Measurements from ENCODE around the gene SPATS2.
A peak's percentile ranks its signal among the peaks of the same experiment; 100 is the strongest.

The SPATS2 gene

DNA sequence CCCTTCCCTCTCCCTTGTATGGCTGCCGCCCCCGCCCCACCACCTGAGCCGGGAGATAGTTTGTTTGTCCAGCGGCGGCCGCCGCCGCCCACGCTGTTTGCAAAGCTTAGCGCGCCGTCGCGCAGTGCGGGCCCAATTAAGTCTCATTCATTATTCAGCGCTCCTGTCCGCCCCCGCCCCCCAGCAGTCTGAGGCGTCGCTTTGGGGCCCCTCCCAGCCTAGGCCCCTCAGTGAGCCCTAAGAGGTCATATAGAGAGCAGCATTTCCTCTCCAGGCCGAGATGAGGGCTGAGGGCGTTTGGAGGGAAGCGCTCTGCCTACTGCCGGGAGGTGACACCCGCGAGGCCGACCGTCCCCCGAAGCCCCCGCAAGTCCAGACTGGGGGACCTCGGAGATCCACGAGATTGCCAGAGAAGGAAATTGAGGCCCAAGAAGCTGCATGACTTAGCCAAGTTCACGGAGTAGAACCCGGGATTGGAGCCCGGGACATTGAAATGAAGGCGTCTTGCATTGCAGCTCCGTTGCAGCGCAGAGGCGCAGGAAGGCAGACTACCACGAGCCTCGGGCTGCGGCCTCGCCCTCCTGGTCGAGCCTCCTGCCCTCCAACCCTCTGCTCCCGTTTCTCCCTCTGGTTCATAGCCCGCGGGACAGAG lies 20.5 kb upstream of the SPATS2 start, which contains the start of gene DNAJC22:
Gene DNAJC22, plus strand, starts transcription at position 230 of the 652 bp plus-strand sequence. CDS start 1,985 bp downstream, outside the sequence.
- no peak for DNase-seq
- in situ Hi-C loops (cut with MboI; ENCODE audit: low pct_unique_long_range_greater_than_20kb, low sequenced_read_pairs) = no loop called here

DNA sequence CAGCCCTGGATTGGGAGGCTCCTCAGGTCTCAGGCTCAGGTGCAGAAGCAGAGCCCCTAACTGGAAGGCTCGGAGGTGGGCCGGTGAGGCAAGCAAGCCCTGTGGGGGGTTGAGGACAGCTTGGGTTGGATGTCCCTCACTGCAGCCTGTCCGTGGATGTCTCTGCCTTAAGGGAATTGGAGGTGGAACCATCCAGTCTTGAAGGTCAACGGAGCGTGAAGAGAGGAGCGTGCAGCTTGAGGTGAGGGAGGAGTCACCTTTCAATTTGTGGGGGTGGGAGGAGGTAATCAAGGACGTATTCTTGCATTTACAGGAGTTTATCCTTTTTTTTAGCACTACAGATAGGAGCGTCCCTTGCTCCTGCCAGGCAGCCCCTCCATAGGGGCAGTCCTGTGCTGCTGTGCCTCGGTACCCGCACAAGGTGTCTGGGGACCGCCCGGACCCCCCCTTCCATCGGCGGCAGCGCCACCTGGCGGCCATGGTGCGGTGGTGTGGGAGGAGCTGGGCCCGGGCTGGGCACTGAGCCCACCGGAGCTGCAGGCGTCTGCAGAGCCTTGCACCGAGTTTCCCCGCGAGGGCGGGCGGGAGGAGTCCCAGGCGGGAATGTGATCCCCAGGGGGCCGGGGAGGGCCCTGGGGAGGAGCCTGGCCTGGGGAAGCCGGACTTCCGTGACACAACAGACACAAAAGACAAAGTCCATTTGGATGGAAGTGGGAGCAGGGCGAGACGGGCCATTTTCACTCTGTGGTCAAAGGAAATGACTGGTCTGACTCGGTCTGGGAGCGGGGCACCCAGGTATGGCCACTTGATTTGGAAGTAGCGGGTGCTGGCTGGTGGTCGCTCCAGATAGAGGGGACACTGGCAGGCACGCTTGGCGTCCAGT lies 19.7 kb upstream of the SPATS2 start:
- in situ Hi-C loops (cut with MboI; ENCODE audit: low pct_unique_long_range_greater_than_20kb, low sequenced_read_pairs) = no loop called here

DNA sequence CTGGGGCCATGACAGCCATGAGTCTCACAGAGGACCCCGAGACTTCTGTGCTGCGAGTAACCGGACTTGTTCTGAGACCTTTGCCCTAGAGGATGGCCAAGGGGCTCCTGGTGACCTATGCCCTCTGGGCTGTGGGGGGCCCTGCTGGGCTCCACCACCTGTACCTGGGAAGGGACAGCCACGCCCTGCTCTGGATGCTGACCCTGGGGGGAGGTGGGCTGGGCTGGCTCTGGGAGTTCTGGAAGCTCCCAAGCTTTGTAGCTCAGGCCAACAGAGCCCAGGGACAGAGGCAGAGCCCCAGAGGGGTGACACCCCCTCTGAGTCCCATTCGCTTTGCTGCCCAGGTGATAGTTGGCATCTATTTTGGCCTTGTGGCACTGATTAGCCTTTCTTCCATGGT lies 18.5 kb upstream of the SPATS2 start:
- no peak for DNase-seq

More for the DNA sequence above, 19.7 kb upstream of the SPATS2 start:
- DNase-seq = peak; percentile 87

DNA sequence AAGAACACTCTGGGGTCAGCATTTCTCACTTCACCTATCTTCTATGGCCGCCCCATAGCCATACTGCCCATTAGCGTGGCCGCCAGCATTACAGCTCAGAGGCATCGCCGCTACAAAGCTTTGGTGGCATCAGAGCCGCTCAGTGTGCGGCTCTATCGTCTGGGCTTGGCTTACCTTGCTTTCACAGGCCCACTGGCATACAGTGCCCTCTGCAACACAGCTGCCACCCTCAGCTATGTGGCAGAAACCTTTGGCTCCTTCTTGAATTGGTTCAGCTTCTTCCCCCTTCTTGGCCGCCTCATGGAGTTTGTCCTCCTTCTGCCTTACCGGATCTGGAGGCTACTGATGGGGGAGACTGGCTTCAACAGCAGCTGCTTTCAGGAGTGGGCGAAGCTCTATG lies 18.0 kb upstream of the SPATS2 start:
- in situ Hi-C loops (cut with MboI; ENCODE audit: low pct_unique_long_range_greater_than_20kb, low sequenced_read_pairs) = no loop called here
- no peak for DNase-seq

More for the DNA sequence above, 18.5 kb upstream of the SPATS2 start:
- in situ Hi-C loops (cut with MboI; ENCODE audit: low pct_unique_long_range_greater_than_20kb, low sequenced_read_pairs) = no loop called here

DNA sequence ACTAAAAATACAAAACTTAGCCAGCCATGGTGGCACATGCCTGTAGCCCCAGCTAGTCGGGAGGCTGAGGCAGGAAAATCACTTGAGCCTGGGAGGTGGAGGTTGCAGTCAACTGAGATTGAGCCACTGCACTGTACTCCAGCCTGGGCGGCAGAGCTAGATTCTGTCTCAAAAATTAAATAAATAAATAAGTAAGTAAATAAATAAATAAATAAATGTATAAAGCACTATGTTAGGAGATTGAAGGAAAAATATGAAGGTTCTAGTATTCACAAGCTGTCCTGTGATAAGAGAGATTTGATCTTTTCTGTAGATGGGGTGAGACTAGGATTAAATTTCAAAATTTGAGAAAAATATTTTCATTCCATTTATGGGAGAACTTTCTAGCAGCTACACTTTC lies 14.9 kb upstream of the SPATS2 start:
- in situ Hi-C loops (cut with MboI; ENCODE audit: low pct_unique_long_range_greater_than_20kb, low sequenced_read_pairs) = loop anchor here (10.0 kb wide), 1 partner anchor 172 kb away; no protein-coding TSS in a partner anchor
- DNase-seq = no peak

DNA sequence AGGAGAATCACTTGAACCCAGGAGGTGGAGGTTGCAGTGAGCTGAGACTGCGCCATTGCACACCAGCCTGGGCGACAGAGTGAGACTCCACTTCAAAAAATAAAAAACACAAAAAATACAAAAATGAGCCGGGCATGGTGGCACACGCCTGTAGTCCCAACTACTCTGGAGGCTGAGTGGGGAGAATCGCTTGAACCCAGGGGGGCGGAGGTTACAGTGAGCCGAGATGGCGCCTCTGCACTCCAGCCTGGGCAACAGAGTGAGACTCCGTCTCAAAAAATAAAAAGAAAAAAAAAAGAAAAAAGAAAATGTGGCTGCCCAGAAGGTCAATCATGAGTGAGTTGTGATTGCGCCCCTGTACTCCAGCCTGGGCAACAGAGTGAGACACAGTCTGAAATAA lies 11.3 kb upstream of the SPATS2 start:
- DNase-seq = no peak
- in situ Hi-C loops (cut with MboI; ENCODE audit: low pct_unique_long_range_greater_than_20kb, low sequenced_read_pairs) = loop anchor here (10.0 kb wide), 1 partner anchor 169 kb away; no protein-coding TSS in a partner anchor

DNA sequence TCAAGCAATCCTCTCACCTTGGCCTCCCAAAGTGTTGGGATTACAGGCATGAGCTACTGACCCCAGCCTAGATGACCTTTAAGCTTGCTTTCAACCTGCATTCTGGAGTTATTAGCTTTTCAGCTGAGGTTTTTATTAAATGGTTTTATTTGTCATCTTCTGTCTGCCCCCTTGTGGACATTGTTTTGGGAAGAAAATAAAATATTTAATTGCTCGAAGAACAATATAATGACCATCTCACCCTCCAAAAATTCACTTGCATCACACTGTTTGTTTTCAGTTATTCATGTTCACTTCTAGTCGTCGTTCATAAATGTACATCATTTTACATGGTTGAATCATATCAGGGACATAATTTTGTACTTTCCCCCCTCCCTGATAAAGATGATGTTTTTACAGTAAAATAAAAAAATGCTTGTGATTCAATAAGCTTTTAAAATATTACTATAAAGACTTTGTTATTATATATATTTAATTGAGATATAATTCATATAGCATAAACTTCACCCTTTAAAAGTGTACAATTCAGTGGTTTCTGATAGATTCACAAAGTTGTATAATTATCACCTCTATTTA lies 10.1 kb upstream of the SPATS2 start:
- in situ Hi-C loops (cut with MboI; ENCODE audit: low pct_unique_long_range_greater_than_20kb, low sequenced_read_pairs) = loop anchor here (10.0 kb wide), 1 partner anchor 168 kb away; no protein-coding TSS in a partner anchor
- peak; percentile 62 for DNase-seq

DNA sequence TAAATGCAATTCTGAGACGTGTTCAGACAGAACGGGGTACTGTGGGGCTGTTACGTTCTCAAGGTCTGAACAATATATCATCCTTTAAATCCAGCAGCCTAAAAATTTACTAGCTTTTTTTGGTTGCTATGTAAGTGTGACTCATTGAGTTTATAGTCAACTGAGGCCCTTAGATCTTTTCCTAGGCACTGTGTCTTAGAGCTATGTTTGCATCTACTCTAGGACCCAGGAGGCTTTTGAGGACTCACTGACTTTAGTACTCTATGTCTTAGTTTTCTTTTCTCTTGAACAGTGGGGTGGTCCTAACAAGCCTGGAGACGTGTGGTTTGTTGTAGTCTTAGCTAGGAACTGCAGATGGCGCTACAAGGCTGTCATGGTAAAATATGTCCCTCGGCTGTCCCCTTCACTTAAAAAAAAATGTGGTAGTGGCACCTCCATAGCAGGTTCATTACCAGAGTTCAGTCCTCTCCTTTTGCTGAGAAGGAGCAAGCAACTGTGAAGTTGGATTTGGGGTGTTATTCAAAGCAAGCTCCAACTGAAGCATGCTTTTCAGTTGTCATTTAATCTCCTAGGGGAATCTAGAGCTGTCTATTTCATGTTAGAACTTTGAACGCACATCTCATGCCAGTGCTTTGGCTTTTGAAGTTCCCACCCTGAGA lies 8.7 kb upstream of the SPATS2 start:
- in situ Hi-C loops (cut with MboI; ENCODE audit: low pct_unique_long_range_greater_than_20kb, low sequenced_read_pairs) = loop anchor here (10.0 kb wide), 1 partner anchor 166 kb away; no protein-coding TSS in a partner anchor
- DNase-seq = peak; percentile 89

DNA sequence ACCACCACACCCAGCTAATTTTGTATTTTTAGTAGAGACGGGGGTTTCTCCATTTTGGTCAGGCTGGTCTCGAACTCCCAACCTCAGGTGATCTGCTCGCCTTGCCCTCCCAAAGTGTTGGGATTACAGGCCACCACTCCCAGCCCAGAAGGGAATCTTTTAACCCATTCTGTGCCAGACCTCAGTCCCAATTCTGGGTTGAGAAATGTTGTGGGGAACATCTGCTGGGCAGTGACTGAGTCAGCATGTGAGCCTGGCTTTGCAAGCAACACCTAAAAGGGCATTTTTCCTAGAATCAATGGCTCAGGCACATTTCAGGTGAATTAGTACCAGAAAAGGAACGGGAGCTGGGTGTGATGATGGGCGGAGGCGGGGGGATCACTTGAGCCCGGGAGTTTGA lies 7.6 kb upstream of the SPATS2 start:
- in situ Hi-C loops (cut with MboI; ENCODE audit: low pct_unique_long_range_greater_than_20kb, low sequenced_read_pairs) = loop anchor here (10.0 kb wide), 2 partner anchors 145 to 165 kb away; no protein-coding TSS in a partner anchor
- DNase-seq = no peak

DNA sequence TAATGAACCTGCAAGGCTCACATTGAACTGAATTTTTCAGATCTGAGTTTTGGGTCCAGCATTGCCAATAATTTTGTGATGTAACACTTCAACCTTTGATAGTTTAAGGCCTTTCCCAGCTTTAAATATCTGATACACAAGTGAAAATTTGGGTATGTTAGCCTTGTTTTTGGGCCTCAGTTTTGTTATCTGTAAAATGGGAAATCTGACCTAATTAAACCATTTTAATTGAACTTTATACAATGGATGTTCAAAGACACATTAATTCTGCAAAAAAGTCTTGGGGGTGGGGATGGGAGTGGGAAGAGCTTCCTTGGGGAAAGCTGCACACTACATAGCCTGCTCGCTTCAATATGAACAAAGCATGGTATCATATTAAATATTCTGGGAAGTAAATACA lies 5.2 kb upstream of the SPATS2 start:
- in situ Hi-C loops (cut with MboI; ENCODE audit: low pct_unique_long_range_greater_than_20kb, low sequenced_read_pairs) = loop anchor here (10.0 kb wide), 1 partner anchor 143 kb away; no protein-coding TSS in a partner anchor

DNA sequence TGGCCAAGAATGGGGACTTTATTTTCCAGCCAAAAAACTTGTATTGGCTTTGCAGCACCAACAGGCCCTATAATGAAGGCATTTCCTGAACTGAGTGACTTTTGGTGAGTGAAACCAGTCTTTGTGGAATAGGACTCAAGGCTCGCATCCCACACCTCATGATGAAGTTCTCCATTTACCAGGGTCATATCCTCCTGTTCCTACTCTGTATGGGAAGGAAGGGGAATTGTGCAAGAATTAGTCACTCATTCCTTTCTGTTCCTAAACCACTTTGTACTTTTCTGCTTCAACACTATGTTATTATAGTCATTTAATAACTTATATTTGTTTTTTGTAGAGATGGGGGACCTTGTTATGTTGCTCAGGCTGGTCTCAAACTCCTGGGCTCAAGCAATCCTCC lies 2.3 kb upstream of the SPATS2 start:
- in situ Hi-C loops (cut with MboI; ENCODE audit: low pct_unique_long_range_greater_than_20kb, low sequenced_read_pairs) = loop anchor here (10.0 kb wide), 1 partner anchor 140 kb away; no protein-coding TSS in a partner anchor
- no peak for DNase-seq

More for the DNA sequence above, 5.2 kb upstream of the SPATS2 start:
- no peak for DNase-seq

DNA sequence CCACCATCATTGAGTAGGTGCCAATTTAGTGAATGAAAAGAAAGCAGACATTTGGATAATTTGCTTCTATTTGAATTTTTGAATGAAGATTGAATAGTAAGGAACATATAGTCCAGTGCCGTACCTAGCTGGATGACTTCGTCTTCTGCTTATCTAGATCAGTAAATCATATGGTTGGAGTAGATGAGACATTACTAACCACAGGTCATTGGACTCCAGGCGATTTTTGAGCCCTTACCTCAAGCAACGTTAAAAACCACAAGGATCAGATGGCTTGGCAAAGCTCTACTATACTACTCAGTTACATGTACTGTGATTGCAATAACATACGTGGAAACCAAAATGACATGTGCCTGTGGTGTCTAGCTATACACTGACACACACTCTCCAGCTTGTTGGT lies 1.7 kb upstream of the SPATS2 start:
- peak; percentile 28 for DNase-seq
- in situ Hi-C loops (cut with MboI; ENCODE audit: low pct_unique_long_range_greater_than_20kb, low sequenced_read_pairs) = loop anchor here (10.0 kb wide), 1 partner anchor 139 kb away; no protein-coding TSS in a partner anchor

DNA sequence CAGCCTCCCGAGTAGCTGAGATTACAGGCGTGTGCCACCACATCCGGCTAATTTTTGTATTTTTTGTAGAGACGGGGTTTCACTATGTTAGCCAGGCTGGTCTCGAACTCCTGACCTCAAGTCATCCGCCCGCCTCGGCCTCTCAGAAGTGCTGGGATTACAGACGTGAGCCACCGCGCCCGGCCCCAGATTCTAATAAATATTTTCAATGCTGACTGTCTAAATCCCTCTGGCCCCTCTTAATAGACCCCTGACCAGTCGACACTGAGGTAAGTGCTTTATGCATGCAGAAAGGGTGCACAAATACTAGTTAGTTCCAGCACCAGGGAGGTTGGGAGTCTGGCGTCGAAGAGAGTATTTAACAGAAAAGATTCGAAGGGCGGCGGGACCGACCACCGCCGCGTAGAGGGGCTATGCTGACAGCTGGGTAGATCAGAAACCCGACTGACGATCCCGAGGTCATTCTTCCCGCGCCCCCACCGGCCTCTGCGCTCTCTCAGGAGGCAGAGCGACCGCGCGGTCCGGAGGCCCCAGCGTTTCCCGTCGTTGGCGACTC lies 1.1 kb upstream of the SPATS2 start:
- in situ Hi-C loops (cut with MboI; ENCODE audit: low pct_unique_long_range_greater_than_20kb, low sequenced_read_pairs) = loop anchor here (10.0 kb wide), 1 partner anchor 139 kb away; no protein-coding TSS in a partner anchor
- DNase-seq = no peak

DNA sequence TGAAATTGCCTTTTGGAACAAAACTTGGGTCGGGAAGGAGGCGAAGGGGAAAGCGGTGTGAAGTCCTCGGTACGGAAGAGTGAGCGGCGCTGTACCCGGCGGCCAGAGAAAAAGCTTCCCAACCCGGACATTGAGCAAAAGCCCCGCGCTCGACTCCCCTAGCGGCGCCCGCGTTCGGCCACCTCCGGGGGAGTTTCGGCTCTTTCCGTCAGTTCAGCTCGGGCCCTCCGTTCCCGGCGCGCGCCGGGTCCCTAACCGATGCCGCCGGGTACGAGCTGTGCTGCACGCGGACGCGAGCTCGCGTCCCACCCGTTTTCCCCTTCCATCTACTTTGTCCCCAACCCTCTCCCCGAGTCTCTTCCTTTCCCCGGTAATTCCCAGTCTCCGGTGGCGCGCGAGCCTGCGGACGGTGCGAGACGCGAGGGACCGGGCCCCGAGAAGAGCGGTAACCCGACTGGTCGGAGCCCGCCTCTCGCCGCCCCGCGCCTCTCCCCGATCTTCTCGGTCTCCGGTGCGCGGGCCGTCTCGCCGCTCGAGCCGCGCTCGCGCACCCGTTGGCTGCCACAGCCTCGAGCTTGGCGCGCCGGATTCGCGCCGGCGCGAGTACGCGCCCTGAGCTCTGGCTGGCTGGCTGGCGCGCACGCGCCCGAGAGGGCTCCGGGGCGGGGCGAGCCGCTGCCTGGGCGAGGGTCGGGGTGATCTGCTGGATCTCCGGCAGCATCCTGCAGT lies 446 bp upstream of the SPATS2 start:
- DNase-seq = peak; percentile 96

DNA sequence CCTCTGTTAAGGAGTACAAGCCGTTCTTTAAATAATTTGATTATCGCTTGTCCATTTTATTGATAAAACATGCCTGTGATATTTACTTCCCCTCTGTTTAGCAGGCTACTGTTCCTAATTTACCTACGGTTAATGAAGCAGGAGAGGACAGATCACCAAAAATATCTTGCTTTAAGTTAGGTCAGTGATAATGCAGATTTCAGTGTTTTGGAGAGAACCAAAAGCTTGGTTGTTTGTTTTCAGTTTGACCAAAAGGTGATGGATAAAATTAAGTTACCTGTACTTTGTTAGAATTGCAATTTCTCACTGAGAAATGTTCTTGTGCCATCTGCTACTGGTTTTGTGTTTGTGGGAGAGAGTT lies 958 bp downstream of the SPATS2 start:
- DNase-seq = no peak
- in situ Hi-C loops (cut with MboI; ENCODE audit: low pct_unique_long_range_greater_than_20kb, low sequenced_read_pairs) = loop anchor here (10.0 kb wide), 1 partner anchor 137 kb away; no protein-coding TSS in a partner anchor

More for the DNA sequence above, 446 bp upstream of the SPATS2 start:
- in situ Hi-C loops (cut with MboI; ENCODE audit: low pct_unique_long_range_greater_than_20kb, low sequenced_read_pairs) = loop anchor here (10.0 kb wide), 1 partner anchor 138 kb away; no protein-coding TSS in a partner anchor

DNA sequence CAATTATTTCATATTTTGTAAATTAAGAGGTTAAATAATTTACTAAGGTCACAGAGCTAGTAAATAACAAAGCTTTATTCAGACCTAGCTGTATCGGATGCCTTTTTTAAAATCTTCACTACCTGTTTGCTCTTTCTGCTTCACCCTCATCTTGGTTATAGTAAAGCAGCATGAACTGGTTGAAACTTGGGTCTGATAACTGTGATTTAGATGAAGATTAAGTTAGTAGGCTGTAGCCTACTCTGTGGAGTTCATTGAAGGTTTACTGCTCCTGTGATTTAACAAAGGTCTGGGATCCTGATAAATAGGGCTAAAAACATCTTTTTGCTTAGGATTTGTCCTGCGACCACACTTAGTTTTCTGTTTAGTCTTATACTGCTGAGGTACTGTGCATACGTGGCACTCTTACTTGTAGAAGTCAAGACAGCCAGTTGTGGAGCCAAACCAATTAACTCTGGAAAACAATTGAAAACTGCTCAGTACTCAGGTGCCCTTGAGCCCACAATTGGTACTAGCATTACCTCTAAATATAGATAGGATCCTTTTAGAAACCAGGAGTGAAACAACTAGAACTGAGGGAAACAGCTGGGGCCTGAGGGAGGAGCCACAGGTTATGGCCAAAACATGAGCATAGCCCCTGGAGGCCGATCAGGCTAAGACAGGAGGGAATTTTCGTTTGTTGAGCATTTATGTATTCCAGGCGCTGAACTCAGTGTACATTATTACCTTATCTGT lies 2.3 kb downstream of the SPATS2 start:
- in situ Hi-C loops (cut with MboI; ENCODE audit: low pct_unique_long_range_greater_than_20kb, low sequenced_read_pairs) = loop anchor here (10.0 kb wide), 1 partner anchor 135 kb away; no protein-coding TSS in a partner anchor
- DNase-seq = peak; percentile 70

DNA sequence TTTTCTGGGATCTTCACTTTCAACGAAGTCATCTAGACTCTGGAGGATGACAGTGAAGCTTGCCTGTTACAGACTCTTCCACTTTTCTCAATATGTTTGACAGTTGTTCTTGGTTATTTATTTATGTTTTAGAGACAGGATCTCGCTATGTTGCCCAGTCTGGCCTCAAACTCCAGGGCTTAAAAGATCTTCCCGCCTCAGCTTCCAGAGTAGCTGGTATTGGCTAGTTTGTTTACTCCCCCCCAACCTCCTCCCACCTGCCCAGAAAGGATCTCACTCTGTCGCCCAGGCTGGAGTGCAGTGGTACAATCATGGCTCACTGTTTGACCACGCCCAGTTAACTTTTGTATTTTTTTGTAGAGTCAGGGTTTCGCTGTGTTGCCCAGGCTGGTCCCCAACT lies 3.3 kb downstream of the SPATS2 start:
- no peak for DNase-seq
- in situ Hi-C loops (cut with MboI; ENCODE audit: low pct_unique_long_range_greater_than_20kb, low sequenced_read_pairs) = no loop called here
